HG03064 (cell line): ENCODE data around the gene USB1.

ENCODE experiments used
- ATAC-seq: cut with Tn5 transposase; IDR thresholded peaks from one replicate; pipeline ENCODE4 v1.9.1; 2021; ENCODE audit warnings: low read depth; ENCODE audit not compliant: unreplicated experiment

The USB1 gene

DNA sequence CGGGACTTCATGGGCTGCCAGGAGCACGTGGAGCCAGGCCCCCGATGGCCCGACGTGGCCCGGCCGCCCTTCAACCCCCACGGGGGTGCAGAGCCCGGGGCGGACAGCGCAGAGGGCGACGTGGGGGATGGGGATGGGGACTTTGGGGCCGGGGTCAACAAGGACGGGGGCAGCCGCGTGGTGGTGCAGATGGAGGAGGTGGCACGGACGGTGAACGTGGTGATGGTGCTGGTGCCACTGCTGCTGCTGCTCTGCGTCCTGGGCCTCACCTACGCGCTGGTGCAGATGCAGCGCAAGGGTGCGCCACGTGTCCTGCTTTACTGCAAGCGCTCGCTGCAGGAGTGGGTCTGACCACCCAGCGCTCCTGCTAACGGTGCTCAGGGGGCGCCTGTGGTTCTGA, 43.9 kb downstream of the USB1 start:
- no peak for ATAC-seq

DNA sequence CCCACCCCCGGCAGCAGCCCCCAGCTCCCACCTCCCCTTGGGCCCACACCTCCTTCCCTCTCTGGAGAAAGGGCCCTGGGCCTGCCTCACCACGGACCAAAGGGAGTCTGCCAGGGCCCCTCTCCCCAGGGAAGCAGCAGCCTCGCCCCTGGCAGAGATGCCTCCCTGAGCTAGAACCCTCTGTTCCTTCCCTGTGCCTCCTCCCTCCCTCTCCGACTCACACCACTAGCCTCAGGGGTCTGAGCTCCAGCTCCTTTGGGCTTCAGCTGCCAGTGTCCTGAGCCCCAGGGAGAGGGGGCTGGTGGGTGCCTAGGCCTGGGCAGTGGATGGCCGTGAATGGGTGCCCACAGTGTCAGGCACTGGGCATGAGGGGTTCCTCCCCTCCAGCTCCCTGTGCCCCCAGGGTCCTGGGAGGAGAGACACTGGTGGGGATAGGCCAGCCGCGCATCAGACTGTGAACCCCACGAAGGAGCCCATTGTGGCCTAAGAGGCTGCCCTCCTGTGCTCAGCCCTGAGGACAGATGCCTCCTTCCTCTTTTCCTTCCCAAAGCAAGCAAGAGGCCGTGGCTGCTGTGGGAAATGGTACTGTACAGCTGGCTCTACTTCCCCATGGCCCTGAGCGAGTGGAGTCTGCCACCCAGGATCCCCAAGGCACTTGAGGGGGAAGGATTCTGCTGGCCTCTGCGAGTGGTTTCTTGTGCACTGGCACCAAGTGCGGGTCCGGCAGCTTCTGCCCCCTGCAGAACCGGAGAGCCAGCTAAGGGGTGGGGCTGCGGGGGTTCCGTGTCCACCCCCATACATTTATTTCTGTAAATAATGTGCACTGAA, 45.1 kb downstream of the USB1 start:
- no peak for ATAC-seq

DNA sequence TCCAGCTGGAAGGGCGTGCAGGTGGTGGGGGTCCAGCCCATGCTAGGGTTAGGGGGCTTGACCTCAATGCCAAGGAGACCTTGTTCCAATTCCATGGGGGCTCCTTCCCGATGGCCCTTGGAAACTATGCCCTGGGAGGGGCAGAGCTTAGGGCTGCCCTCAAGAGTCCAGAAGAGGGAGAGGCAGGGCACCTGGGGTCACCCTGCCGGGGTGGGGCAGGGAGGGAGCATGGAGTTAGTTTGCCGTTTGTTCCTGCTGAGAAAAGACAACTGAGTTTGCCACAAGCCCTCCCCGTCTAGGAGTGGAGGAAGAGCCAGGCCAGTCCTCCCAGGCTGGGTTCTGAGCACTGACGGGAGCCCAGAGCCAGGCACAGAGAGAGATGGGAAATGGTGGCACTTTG, 45.7 kb downstream of the USB1 start:
- no peak for ATAC-seq

DNA sequence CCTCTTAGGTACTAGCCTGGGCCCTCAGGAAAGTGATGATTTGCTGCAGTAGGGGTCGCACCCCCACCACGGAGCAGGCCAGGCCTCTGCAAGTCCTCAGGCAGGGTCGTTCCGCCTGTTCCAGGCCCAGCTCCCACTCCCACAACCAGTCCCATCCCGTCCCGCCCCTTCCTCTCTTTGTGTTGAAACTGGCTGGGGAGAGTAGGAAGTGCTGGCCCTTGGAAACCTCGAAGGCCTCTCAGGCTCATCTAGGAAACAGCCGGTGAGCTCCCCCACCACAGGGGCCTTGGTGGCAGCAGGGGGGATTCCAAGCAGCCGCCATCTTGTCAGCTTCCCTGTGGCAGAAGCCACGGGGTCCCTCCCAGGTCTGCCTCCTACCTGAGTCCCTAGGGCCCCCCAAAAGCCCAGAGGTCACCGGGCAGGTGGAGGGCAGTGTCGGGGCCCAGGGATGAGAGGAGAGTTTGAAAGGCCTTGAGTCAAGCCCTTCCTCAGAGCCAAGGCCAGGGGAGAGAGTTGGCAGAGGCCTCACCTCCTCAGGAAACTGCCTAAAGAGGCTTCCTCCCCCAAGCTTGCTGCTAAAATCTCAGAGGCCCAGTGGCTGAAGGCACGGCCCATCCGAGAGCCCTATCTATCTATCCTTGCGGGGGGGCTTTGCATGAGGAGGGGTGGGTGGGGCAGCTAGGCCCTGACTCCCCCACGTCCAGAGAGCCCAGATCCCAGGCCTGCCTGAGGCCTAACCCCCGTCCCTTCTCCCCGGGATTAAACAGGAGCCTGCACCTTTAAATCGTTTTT, 46.5 kb downstream of the USB1 start:
- no peak for ATAC-seq

DNA sequence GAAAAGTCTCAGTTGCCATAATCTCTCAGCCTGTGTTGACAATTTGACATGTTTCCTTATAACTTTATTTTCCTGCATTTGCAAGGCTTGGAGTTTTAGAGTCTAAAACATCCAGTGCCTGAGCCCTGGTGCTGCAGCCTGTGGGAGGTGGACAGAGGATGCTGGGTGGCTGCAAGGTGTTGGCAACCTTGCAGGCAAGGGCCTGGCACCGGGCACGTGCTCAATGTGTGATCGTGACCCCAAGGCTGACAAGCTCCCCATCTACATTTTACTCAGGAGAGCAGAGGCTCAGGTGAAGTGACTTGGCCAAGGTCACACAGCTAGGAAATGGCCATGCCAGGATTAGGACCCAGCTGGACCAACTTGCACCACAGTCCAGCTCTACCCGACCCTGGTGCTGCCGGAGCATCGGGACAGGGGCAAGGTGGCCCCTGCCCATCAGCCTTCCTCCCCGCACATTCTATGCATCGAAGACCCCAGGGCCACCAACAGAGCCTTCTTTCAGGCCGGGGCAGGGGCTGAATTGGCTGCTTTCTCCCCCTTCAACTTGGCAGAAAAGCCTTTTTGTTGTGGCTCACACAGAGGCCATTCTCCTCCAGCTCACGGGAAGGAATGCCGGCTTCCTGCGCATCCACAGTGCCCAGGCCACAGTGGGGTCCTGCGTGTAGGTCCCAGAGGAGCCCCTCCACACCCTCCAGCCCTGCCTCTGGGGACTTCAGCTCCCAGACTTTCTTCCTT, 47.5 kb downstream of the USB1 start:
- no peak for ATAC-seq

DNA sequence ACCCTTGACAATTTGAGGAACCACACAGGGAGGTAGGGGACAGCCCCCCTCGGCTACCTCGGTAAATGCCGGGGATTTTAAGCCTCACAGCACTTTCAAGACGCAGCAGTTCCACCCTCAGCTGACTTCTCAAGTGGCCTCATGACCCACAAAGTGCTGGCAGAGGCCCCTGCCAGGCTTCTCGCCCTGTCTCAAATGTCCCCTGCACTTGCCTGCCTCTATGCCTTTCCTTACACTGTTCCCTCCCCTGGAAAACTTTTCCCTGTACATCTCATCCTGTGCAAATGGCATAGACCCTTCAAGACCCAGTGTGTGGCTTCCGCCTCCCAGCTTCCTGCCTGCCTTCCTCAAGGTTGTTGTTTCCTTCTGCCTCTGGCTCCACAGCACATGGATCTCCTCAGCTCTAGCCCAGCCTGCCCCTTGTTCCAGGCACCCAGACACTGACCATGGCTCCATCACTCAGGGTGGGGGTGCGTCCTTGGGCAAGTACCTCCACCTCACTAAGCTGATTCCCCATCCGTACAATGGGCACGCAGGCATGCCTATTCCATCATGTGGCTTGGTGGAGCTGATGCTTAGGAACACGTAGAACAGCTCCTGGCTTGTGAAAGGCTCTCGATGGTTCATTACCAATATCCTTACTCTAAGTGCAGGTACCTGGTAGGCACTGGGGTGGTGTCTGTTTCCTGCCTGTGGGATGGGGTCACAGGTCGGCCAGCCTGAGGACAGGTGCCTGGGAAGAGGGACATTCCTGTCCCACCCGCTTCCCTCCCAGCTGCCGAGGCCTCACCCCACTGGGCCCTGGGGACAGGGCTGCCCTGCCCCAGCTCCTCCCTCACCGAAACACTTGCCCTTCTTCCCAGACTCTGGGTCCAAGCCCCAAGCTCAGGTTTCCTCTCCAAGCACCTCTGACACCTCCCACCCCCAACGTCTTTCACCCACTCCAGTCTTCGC, 48.3 kb downstream of the USB1 start:
- ATAC-seq: no peak

DNA sequence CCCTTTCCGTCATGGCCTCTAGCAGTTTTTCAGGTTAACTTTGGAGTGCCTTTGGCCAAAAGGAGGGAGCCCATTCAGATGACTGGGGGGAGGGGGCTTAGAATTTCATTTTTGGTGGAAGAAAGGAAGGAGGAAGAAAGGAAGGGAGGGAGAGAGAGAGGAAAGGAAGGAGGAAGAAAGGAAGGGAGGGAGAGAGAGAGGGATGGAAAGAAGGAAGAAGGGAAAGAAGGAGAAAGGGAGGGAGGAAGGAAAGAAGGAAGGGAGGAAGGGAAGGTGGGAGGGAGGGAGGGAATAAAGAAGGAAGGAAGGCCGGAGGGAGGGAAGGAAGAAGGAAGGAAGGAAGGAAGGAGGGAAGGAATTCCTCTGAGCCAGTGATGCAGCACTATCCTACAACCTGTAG, 50.1 kb downstream of the USB1 start:
- ATAC-seq: no peak

DNA sequence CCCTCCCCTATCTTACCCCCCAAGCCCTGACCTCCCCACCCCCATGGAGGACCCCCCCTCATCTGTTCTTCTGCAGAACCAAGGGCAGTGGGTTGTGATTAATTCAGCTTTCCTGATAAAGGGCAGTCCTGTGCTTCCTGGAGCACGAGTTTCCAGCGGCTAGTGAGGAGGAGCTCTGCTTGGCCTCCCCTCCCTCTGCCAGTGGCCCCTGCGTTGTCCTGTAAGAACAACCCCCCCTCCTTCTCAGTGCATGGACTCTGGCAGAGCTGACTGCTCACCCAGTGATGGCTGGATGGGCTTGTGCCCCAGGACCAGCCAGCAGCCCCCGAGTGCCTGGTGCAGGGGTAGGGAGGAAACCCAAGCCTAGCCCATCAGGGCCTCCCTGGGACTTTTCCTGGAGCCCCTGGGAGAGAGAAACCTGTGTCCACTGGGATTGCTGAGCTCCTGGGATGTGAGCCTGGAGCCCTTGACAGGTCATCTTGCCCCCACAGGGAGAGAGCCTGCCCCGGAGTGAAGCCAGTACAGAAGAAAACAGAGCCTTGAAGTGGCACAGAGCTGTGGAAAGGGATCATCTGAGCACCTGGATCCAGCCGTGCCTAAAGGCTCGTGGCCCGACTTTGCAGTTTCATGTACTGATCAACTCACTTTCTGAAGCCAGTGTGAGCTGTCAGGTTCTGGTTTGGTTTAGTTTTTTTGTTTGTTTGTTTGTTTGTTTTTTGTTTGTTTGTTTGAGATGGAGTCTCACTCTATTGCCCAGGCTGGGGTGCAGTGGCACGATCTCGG, 50.8 kb downstream of the USB1 start:
- ATAC-seq: no peak

DNA sequence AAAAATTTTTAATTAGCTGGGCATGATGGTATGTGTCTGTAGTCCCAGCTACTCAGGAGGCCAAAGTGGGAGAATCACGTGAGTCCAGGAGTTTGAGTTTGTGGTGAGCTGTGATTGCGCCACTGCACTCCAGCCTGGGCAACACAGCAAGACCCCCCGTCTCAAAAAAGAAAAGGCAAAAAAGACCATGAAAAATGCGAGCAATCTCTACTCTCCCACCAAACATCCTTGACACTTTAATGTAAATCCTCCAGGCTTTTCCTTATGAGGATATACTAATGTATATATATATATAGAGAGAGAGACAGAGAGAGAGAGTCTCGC, 52.4 kb downstream of the USB1 start:
- no peak for ATAC-seq

DNA sequence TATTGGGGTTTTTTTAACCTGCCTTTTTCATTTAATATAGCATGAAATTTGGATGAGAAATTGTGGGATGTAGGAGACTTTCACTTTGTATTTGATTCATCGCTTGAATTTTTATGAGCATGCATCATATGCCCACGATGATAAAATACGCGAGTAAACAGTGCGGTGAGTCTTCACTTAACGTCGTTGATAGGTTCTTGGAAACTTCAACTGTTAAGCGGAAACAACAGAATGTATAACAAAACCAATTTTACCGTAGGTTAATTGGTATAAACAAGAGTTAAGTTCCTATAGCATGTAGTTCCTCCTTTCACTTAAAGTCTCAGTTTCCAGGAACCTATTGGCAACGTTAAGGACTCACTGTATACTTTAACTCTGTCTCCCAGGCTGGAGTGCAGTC, 53.1 kb downstream of the USB1 start:
- ATAC-seq: no peak

DNA sequence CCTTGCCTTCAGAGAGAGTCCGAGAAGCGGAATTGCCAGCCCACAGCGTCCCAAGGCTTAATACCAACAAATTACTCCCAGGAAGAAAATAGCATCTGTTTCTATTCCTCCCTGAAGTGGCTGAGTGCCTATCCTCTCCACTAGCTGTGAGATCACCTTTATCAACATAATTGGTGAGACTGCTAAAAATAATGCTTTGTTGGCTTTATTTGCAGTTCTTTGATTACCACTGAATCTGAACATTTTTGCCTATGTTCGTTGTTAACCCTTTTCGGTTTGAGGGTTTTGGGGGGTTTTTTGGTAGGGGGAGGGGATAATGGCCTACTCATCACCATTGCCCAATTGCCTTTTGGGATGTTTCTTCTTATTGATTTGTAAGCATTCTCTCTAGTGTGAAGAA, 55.4 kb downstream of the USB1 start:
- no peak for ATAC-seq

DNA sequence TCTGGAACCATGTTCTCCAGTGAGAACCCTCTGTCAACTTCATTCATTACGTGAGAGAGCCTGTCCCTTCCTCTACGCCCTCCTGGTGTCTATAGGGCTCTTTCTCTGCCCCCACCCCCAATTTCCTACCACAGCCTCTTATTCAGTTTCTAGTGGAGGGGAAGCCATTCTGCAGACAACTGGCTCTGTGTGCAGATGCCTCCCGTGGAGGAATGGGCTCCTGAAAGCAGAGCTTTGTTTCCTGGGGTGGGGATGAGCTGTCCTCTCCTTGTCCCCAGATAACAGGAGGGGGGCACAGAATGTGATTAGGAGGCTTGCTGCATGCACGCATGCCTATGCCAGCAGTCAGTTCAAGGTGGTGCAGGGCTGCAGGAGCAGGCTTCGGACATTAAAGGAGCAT, 55.9 kb downstream of the USB1 start:
- ATAC-seq: no peak

DNA sequence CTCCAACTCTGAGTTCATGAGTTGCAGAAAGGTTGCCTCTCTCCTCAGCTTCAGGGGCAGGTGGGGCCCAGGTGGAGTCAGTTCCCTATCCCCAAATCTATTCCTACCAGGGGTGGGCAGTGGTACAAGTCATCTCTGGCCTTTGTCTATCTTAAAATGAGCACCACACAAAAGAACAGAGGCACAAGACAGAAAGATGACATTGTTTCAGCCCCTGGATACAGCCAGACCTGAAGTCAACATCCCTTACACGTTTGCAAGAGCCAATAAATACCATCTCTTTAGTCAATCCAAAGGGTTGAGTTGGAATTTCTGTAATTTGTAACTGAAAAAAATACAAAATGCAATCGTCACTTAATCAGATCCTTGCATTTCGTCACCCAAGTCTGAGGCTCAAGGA, 56.6 kb downstream of the USB1 start:
- no peak for ATAC-seq

DNA sequence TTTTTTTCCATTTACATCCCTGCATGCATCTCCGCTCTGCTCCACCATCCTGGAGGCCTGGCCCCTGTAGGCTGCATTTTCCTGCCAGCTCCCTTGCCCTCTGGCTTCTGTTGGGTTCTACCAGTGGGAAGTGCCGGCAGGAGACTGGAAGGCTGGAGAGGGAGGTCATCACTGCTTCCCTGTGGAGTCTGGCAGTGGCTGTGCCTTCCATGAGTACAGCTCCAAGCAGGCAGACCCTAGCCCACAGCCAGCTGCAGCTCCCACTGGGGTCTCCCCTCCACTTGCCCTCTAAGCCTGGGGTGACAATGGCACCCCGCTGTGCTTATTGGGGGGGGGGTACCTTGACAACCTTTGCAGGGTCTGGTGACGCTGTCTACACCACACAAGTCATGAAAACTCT, 61.6 kb downstream of the USB1 start:
- no peak for ATAC-seq

DNA sequence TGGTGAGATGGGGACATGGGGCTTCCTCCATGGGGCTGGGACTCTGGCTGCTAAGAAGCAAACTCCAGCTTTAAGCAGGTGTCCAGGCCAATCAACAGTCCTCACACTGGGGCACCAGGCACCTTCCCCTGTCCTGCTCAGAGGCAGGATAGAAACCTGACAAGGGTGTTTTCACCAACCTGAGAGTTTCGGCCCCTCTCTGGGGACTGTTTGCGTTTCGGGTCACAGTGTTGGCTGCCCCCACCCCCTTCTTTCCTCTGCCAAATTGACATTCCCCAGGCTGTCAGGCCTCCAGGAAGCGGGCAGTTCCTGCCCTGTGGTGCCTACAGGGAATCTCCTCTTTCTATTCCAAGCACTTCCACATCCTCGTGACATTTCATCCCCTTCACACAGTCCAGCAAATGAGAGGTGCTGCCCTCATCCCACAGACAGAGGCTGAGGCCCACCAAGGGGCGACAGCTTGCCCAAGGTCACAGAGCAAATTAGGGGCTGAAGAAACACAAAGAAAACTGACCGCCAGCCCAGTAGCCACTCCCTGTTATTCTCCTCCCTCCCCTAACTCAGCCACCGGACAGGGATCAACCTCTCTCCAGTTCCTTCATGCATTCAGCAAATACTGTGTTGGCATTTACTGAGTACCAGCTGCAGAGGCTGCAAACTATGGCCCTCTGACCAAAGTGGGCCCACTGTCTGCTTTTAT, 62.3 kb downstream of the USB1 start:
- ATAC-seq: no peak

DNA sequence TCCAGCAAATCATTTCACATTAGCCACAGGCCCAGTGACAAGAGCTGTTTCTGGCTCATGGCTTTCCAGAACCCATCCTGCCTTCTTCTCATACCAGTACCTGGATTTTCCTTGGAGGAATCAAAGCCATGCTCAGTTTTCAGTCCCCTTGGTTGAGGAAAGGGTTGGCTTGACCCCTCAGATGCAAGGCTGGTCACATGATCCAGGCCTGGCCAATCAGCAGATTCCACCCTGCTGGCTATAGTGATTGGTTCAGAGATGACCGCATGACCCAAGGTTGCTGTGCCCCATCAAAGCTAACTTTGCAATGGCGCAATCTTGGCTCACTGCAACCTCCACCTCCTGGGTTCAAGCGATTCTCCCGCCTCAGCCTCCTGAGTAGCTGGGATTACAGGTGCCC, 69.4 kb downstream of the USB1 start:
- ATAC-seq: no peak
